ENCODE results near the gene ITLN1. TPM values are rescaled to one million over a fixed set of nuclear protein-coding genes. Genes with fewer than 3 reads are reported as not detected.
"Not testable (repeated sequence)": the region's sequence is repeated elsewhere in the genome, so short reads cannot be mapped to it uniquely, and the experiment has no call there.

Gene ITLN1
- total RNA-seq, 1 donor, result not detected

DNA sequence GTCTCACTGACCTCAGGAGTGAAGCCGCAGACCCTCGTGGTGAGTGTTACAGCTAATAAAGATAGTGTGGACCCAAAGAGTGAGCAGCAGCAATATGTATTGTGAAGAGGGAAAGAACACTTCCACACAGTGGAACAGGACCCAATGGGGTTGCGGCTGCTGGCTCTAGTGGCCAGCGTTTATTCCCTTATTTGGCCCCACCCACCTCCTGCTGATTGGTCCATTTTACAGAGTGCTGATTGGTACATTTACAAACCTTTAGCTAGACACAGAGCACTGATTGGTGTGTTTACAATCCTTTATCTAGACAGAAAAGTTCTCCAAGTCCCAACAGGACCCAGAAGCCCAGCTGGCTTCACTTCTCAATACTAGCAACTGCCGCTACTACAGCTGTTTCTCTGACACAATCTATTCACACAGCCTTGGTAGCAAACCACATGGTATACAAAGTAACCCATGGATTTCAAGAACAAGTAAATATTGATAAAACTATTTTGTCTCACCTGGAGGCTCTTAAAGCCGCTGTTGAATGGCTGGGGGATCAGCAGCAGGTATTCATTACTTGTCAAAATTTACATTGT lies 25.3 kb upstream of the ITLN1 start:
- H3K4me3 ChIP-seq (ENCODE audit: insufficient read depth, low read length), result no peak overlapping the region
- no peaks in the 10 kb centered on the region for H3K79me2 ChIP-seq (ENCODE audit: insufficient read depth, low read length)
- H3K27me3 ChIP-seq (ENCODE audit: insufficient read depth, low read length), result no peaks in the 10 kb centered on the region
- no peaks in the 10 kb centered on the region for H4K20me1 ChIP-seq (ENCODE audit: insufficient read depth, low read length)
- H3K4me2 ChIP-seq (ENCODE audit: insufficient read depth, low read length), result no peak overlapping the region
- H3K36me3 ChIP-seq (ENCODE audit: insufficient read depth, low read length), result no peaks in the 10 kb centered on the region
- no peaks in the 10 kb centered on the region for H3K4me1 ChIP-seq (ENCODE audit: insufficient read depth, low read length)
- no peak overlapping the region for H2AFZ ChIP-seq (ENCODE audit: low read length)
- no peak overlapping the region for H3K27ac ChIP-seq (ENCODE audit: low read depth, low read length)
- DNase-seq (ENCODE audit: insufficient read length, low spot score, missing footprints), result no peak
- TF ChIP-seq, protein P1, sequence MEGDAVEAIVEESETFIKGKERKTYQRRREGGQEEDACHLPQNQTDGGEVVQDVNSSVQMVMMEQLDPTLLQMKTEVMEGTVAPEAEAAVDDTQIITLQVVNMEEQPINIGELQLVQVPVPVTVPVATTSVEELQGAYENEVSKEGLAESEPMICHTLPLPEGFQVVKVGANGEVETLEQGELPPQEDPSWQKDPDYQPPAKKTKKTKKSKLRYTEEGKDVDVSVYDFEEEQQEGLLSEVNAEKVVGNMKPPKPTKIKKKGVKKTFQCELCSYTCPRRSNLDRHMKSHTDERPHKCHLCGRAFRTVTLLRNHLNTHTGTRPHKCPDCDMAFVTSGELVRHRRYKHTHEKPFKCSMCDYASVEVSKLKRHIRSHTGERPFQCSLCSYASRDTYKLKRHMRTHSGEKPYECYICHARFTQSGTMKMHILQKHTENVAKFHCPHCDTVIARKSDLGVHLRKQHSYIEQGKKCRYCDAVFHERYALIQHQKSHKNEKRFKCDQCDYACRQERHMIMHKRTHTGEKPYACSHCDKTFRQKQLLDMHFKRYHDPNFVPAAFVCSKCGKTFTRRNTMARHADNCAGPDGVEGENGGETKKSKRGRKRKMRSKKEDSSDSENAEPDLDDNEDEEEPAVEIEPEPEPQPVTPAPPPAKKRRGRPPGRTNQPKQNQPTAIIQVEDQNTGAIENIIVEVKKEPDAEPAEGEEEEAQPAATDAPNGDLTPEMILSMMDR (IDR thresholded peaks at IDR 0.05; ENCODE audit: extremely low read depth, low read depth, low read length), result no peak
- H3K9me3 ChIP-seq (ENCODE audit: low read depth, low read length), result no peaks in the 10 kb centered on the region

DNA sequence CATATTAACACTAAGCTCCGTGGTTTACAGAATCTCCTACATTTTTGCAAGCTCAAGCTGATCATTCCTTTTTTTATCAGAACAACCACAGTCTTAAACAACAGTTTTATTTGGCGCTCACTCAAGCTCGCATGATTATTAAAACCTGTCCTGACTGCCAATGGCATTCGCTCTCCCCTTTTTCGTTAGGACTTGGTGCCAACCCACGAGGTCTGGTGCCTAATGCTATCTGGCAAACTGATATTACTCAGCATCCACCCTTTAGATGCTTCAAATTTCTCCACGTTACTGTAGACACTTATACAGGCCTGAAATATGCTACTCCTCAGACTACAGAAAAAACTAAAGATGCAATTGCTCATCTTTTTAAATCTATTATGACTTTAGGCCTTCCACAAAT lies 23.0 kb upstream of the ITLN1 start:
- TF ChIP-seq, protein P1 (IDR thresholded peaks at IDR 0.05; ENCODE audit: extremely low read depth, low read depth, low read length), result no peak
- no peaks in the 10 kb centered on the region for H3K9me3 ChIP-seq (ENCODE audit: low read depth, low read length)
- no peak for DNase-seq (ENCODE audit: insufficient read length, low spot score, missing footprints)

DNA sequence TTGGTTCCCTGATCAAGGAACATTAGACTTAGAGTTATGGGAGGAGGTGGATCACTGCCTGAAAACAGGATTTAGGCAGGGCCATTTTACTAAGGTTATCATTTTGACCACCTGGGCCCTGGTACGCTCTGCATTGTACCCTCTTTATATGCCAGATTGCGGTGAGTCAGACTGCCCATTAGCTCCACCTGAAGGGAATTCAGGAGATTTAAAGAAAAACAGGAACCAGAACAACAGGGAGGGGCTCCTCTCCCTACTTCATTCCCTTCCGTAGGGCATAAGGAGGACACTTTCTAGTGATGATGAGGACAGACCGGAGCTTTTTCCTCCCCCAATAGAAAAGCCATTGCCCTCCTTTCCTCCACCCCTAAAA lies 20.6 kb upstream of the ITLN1 start:
- no peaks in the 10 kb centered on the region for H3K79me2 ChIP-seq (ENCODE audit: insufficient read depth, low read length)
- H3K4me1 ChIP-seq (ENCODE audit: insufficient read depth, low read length), result no peaks in the 10 kb centered on the region
- H3K36me3 ChIP-seq (ENCODE audit: insufficient read depth, low read length), result no peaks in the 10 kb centered on the region
- no peak overlapping the region for H2AFZ ChIP-seq (ENCODE audit: low read length)
- no peaks in the 10 kb centered on the region for H3K27me3 ChIP-seq (ENCODE audit: insufficient read depth, low read length)
- no peak overlapping the region for H3K4me3 ChIP-seq (ENCODE audit: insufficient read depth, low read length)
- no peaks in the 10 kb centered on the region for H4K20me1 ChIP-seq (ENCODE audit: insufficient read depth, low read length)
- no peak overlapping the region for H3K4me2 ChIP-seq (ENCODE audit: insufficient read depth, low read length)
- no peak for DNase-seq (ENCODE audit: insufficient read length, low spot score, missing footprints)
- no peaks in the 10 kb centered on the region for H3K9me3 ChIP-seq (ENCODE audit: low read depth, low read length)
- no peak overlapping the region for H3K27ac ChIP-seq (ENCODE audit: low read depth, low read length)
- TF ChIP-seq, protein P1 (IDR thresholded peaks at IDR 0.05; ENCODE audit: extremely low read depth, low read depth, low read length), result no peak

More for the DNA sequence above, 23.0 kb upstream of the ITLN1 start:
- Histone ChIP-seq H3K4me1 (ENCODE audit: insufficient read depth, low read length) (no peaks in the 10 kb centered on the region), H3K36me3 (ENCODE audit: insufficient read depth, low read length) (no peaks in the 10 kb centered on the region), H4K20me1 (ENCODE audit: insufficient read depth, low read length) (no peaks in the 10 kb centered on the region), H3K4me3 (ENCODE audit: insufficient read depth, low read length) (no peak overlapping the region), H3K27ac (ENCODE audit: low read depth, low read length) (no peak overlapping the region), H3K27me3 (ENCODE audit: insufficient read depth, low read length) (no peaks in the 10 kb centered on the region), H3K79me2 (ENCODE audit: insufficient read depth, low read length) (no peaks in the 10 kb centered on the region), H3K4me2 (ENCODE audit: insufficient read depth, low read length) (no peak overlapping the region), H2AFZ (ENCODE audit: low read length) (no peak overlapping the region)

DNA sequence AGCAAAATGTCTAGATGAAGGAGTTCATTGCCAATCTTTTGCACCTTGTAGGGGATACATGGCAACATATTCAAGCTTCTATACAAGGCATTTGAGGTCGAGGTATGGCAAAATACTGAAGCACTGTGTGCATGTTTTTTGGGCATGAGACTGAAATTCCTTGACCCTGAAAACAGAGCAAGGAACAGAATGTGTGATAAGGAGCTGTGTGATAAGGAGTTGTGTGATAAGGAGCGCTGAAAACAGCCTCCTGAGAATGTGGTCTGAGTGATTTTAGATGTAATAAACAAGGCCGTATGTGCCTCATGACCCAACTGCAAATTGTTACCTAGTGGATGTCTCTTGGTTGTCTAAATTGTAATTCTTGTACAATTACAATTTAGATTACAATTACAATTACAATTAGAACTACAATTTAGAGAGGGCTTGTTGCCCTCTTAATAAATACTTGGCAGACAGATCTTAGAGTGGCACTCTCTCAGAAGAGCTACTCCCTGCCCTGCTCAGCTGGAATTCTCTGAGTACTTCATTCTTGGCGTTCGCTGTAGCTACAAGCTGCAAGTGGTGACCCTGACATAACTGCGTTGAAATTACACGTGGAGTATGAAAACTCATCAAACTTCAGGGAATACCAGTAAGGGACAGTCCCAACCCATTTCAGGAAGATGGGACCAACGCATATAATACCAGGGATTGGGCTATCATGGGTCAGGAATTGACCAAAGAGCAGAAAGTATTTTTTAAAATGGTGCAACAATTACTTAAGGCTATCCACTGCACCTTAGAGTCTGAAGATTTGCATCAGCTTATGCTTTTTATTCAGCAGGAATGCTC lies 20.0 kb upstream of the ITLN1 start:
- H3K4me2 ChIP-seq (ENCODE audit: insufficient read depth, low read length), result no peak overlapping the region
- no peak overlapping the region for H2AFZ ChIP-seq (ENCODE audit: low read length)
- H3K27ac ChIP-seq (ENCODE audit: low read depth, low read length), result no peak overlapping the region
- DNase-seq (ENCODE audit: insufficient read length, low spot score, missing footprints), result no peak
- H3K4me1 ChIP-seq (ENCODE audit: insufficient read depth, low read length), result no peaks in the 10 kb centered on the region
- no peak overlapping the region for H3K4me3 ChIP-seq (ENCODE audit: insufficient read depth, low read length)
- H3K27me3 ChIP-seq (ENCODE audit: insufficient read depth, low read length), result no peaks in the 10 kb centered on the region
- TF ChIP-seq, protein P1 (IDR thresholded peaks at IDR 0.05; ENCODE audit: extremely low read depth, low read depth, low read length), result no peak
- H3K79me2 ChIP-seq (ENCODE audit: insufficient read depth, low read length), result no peaks in the 10 kb centered on the region
- no peaks in the 10 kb centered on the region for H4K20me1 ChIP-seq (ENCODE audit: insufficient read depth, low read length)
- no peaks in the 10 kb centered on the region for H3K9me3 ChIP-seq (ENCODE audit: low read depth, low read length)
- no peaks in the 10 kb centered on the region for H3K36me3 ChIP-seq (ENCODE audit: insufficient read depth, low read length)

DNA sequence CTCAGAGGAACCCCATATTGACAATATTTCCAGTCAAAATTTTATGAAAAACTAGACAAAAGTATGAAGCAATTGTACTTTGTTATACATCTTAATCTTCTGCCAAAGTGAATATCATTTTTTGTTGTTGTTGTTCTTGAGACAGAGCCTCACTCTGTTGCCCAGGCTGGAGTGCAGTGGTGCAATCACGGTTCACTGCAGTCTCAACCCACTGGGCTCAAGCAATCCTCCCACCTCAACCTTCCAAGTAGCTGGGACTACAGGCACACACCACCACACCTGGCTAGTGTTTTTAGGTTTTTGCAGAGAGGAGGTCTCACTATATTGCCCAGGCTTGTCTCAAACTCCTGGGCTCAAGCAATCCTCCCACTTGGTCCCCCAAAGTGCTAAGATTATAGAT lies 17.3 kb upstream of the ITLN1 start:
- not testable (repeated sequence) for H3K36me3 ChIP-seq (ENCODE audit: insufficient read depth, low read length); H3K4me2 ChIP-seq (ENCODE audit: insufficient read depth, low read length); H3K27ac ChIP-seq (ENCODE audit: low read depth, low read length); H3K27me3 ChIP-seq (ENCODE audit: insufficient read depth, low read length); DNase-seq (ENCODE audit: insufficient read length, low spot score, missing footprints); H3K4me3 ChIP-seq (ENCODE audit: insufficient read depth, low read length); H3K79me2 ChIP-seq (ENCODE audit: insufficient read depth, low read length); H2AFZ ChIP-seq (ENCODE audit: low read length); H4K20me1 ChIP-seq (ENCODE audit: insufficient read depth, low read length); H3K9me3 ChIP-seq (ENCODE audit: low read depth, low read length); H3K4me1 ChIP-seq (ENCODE audit: insufficient read depth, low read length)
